AG04449 (cell line): Measurements from ENCODE around the gene TXNDC11.

Source experiments
- CTCF ChIA-PET: fragments of 350-600 bp; formaldehyde crosslinking; extraction: SDS; loops from one replicate; lab custom pipeline; 2021; ENCODE audit warnings: antibody characterized with exemption; lab: Yijun Ruan, JAX
- POLR2A ChIA-PET: fragments of 400-600, 350-600 bp; formaldehyde crosslinking; extraction: SDS; loops from one replicate; lab custom pipeline; 2020; ENCODE audit warnings: antibody characterized with exemption, inconsistent platforms; lab: Yijun Ruan, JAX
- DNase-seq: peaks from one replicate; pipeline ENCODE4 v3.0.0-alpha.2; 2010; ENCODE audit warnings: low read depth, low spot score
- H3K4me3 ChIP-seq: 2 replicates; pipeline ENCODE4 v1.5.1; 2011; ENCODE audit warnings: low read depth, mild to moderate bottlenecking, control low read depth, low read length
- CTCF ChIP-seq: IDR thresholded peaks from one replicate; pipeline ENCODE4 v1.5.1; 2011; ENCODE audit warnings: mild to moderate bottlenecking, moderate library complexity, low read length, control low read depth, inconsistent platforms; ENCODE audit not compliant: insufficient read depth; ENCODE audit errors: missing control alignments

TXNDC11 gene

DNA sequence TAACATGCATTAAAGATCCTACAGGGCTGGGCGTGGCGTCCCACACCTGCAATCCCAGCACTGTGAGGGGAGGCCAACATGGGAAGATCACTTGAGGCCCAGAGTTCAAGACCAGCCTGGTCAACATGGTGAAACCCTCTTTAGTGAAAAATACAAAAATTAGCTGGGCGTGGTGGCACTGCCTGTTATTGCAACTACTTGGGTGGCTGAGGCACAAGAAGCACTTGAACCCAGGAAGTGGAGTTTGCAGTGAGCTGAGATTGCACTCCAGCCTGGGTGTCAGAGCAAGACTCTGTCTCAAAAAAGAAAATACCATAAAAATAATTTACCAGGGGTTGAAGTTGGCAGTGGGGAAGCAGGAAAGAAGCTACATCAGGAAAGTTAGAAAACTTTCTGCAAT, 12.9 kb downstream of the TXNDC11 start:
- ChIA-PET CTCF (no interaction called here), POLR2A (no interaction called here)
- no peak overlapping the region for H3K4me3 ChIP-seq
- no peak for DNase-seq
- TF ChIP-seq CTCF, result no peak

DNA sequence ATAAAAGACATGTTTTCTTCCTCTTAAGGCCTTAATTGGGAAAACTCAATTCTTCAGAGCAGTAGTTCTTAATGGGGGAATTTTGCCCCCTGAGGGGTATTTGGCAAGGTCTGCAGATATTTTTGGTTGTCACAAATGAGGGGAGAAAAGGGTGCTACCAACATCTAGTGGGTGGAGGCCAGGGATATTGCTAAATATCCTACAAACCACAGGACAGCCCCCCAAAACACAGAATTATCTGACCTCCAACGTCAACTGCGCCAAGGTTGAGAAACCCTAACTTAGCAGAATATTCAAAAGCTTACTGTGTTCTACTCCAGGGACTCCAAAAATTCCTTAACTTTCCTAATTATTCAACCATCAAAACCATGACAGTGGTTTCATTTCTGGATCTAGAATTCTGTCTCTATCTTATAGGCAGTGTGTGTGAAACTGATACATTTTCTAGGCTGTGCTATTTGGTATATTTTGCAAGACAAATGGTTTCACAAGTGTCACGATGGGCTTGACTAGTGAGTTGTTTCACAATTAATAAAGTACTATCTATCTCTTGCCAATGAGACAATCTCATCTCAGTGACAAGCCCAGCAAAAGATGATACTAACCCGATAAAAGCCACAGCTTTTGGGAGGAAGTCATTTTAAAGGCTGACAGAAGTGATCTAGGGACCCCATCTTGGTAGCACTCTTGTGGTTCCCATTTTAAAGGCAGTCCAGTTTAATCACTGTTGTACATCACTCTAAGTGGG, 14.7 kb downstream of the TXNDC11 start:
- no peak for TF ChIP-seq CTCF
- no peak for DNase-seq
- CTCF ChIA-PET, result interaction anchor here (0.6 to 0.7 kb wide), 2 partner anchors 765 to 979 kb away, joined by 3 read pairs; no protein-coding TSS in a partner anchor
- POLR2A ChIA-PET, result no interaction called here
- H3K4me3 ChIP-seq, result no peak overlapping the region

- POLR2A ChIA-PET, result no interaction called here
- H3K4me3 ChIP-seq, result no peak overlapping the region
- no peak for TF ChIP-seq CTCF
- CTCF ChIA-PET, result interaction anchor here (1.3 to 4.8 kb wide), 4 partner anchors 9 to 71 kb away, joined by 3 to 38 read pairs (median 6); partner anchors contain the start of gene ZC3H7A
- no peak for DNase-seq
Measured at GRCh38 chr16:11726008-11726407, 16.6 kb downstream of the TXNDC11 start.

DNA sequence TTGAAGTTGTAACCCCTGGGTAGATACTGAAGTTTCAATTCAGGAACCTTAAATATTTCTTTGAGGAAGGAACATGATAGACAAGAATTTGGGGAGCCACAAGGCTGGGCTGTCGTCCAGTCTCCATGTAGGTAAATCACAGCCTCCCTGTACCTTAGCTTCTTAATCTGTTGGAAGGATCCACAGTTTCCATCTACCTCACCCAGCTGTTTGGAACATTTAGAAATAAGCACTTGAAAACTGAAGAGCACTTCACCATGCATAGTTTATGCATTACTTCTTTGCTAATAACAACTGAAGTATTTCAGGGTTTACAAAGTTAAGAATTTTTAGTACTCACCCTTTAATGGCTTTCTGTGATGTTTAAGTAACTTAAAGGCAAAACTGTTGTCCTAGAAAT, 17.2 kb downstream of the TXNDC11 start:
- ChIA-PET CTCF (interaction anchor here (1.1 to 4.8 kb wide), 7 partner anchors 9 to 329 kb away, joined by 3 to 38 read pairs (median 4); partner anchors contain the start of gene ZC3H7A), POLR2A (no interaction called here)
- DNase-seq, result no peak
- no peak for TF ChIP-seq CTCF
- no peak overlapping the region for H3K4me3 ChIP-seq

GRCh38 chr16:11722468-11722808, 20.2 kb downstream of the TXNDC11 start:
- CTCF ChIA-PET, result interaction anchor here (0.6 to 4.8 kb wide), 7 partner anchors 8 to 467 kb away, joined by 3 to 38 read pairs (median 3); partner anchors contain the start of gene SOCS1

More at GRCh38 chr16:11722468-11722808, 20.2 kb downstream of the TXNDC11 start:
- no peak for TF ChIP-seq CTCF
- POLR2A ChIA-PET, result no interaction called here
- no peak overlapping the region for H3K4me3 ChIP-seq
- DNase-seq, result no peak
